ENCODE measurements around the gene SAMD11. TPM values are rescaled to one million over a fixed set of nuclear protein-coding genes. Genes with fewer than 3 reads are reported as not detected.

The SAMD11 gene
- total and polyA plus RNA-seq, 2 of the 13 experiments (the other 11 are each of a cell fraction or from before 2014, with no cell fraction given) = 0.11 TPM; not detected in 1

- TF ChIP-seq ETV6 (CRISPR knock-in tag; conservative IDR thresholded peaks at IDR 0.05) (no peak), CEBPB (IDR thresholded peaks at IDR 0.05; ENCODE audit: borderline replicate concordance, low read depth, low read length) (no peak), TAF1 (CRISPR knock-in tag; IDR thresholded peaks at IDR 0.05) (peak; percentile 67; the same call in 1 of the 2 replicates), ZBTB4 (CRISPR knock-in tag; IDR thresholded peaks at IDR 0.05; ENCODE audit: borderline replicate concordance) (peak; percentile 53; the same call in 1 of the 2 replicates), CHCHD3 (CRISPR knock-in tag; IDR thresholded peaks at IDR 0.05) (no peak), SMAD3 (CRISPR knock-in tag; IDR thresholded peaks at IDR 0.05) (0 out of 2 replicates have a peak, but pooled peaks have one; percentile 18), CREB3 (CRISPR knock-in tag; IDR thresholded peaks at IDR 0.05) (0 out of 2 replicates have a peak, but pooled peaks have one; percentile 46), DNMT1 (CRISPR knock-in tag; IDR thresholded peaks at IDR 0.05) (no peak), ZBTB37 (CRISPR knock-in tag; IDR thresholded peaks at IDR 0.05) (no peak), ZNF337 (CRISPR knock-in tag; IDR thresholded peaks at IDR 0.05; ENCODE audit: borderline replicate concordance, low read depth) (no peak), ZFP36 (IDR thresholded peaks at IDR 0.05; ENCODE audit: borderline replicate concordance, low read depth, low read length, partially characterized antibody) (no peak), EP300 (IDR thresholded peaks at IDR 0.05; ENCODE audit: low read depth in 2 of 2, low read length in 2 of 2) (no peak), EP300 (CRISPR knock-in tag; IDR thresholded peaks at IDR 0.05; ENCODE audit: borderline replicate concordance) (no peak), HMGXB3 (CRISPR knock-in tag; IDR thresholded peaks at IDR 0.05; ENCODE audit: borderline replicate concordance) (no peak), ZNF598 (CRISPR knock-in tag; IDR thresholded peaks at IDR 0.05; ENCODE audit: borderline replicate concordance) (no peak), SAP130 (CRISPR knock-in tag; IDR thresholded peaks at IDR 0.05; ENCODE audit: low read depth) (peak; percentile 77)
Measured at GRCh38 chr1:966704-967300, 43.1 kb downstream of the SAMD11 start (continued).

All from HepG2 (cell line).